Measurements from ENCODE around the gene WNK1.
A peak's percentile ranks its signal among the peaks of the same experiment; 100 is the strongest.
"Not testable (repeated sequence)": the region's sequence is repeated elsewhere in the genome, so short reads cannot be mapped to it uniquely, and the experiment has no call there.

The WNK1 gene

DNA sequence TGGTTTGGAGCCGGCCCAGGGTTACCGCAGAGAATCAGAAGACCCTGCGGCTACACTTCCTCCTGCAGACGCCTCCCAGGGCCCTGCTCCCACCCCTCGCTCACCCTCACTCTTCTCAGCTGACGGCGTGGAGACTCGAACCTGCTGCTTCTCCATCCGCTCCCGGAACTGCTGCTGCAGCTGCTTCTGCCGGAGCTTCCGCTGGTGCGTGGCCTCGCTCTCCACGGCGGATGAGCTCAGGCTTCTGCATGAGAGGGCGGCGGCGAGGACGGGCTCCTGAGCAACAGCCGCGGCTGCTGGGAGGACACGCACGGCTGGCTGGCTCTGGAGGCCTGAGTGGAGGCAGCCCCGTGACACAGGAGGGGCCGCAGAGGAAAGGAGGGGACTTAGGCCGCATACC, 163.9 kb downstream of the WNK1 start:
- DNase-seq: peak; percentile 40

DNA sequence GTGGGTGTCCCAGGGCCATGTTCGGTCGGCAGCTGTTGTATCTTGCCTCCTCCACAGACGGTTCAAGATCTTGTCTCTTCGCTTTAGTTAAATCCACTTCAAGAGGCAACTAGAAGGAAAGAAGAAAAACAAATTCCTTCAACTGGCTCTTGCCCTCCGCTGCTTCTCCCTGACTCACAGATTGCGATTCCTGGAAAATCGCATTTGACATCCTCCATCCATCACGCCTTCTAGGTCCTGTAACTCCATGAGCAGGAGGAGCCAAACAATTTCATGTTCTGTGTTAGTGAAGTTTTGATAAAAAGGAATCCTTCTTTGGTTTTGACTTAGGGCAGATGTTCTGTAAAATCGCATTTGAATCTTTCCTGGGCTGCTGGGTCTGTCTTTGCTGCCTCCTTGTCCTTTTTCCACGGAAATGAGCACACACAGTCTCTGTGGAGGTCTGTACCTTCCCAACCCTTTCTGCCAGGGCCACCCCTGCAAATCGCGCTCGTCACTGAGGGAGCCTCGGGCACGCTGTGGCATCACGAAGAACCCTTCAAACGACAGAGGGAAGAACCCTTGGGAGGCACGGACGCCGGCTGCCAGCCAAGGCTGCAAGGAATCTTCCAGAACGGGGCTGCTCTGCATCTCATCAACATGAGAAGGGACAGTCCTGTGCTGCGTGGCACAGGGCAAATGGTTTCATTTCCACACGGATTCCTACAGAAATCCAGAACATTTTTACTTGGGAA, 164.5 kb downstream of the WNK1 start:
- no peak for DNase-seq

DNA sequence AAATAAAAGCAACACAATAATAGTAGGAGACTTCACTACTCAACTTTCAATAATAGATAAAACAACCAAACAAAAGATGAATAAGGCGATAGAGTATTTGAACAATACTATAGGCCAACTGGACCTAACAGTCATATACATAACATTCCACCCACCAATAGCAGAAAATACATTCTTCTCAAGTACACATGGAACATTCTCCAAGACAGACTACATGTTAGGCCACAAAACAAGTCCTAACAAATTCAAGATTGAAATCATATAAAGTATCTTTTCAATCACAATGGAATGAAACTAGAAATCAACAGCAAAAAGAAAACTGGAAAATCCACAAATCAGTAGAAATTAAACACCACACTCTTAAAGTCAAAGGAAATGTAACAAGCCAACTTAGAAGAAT, 168.3 kb downstream of the WNK1 start:
- DNase-seq: no peak

DNA sequence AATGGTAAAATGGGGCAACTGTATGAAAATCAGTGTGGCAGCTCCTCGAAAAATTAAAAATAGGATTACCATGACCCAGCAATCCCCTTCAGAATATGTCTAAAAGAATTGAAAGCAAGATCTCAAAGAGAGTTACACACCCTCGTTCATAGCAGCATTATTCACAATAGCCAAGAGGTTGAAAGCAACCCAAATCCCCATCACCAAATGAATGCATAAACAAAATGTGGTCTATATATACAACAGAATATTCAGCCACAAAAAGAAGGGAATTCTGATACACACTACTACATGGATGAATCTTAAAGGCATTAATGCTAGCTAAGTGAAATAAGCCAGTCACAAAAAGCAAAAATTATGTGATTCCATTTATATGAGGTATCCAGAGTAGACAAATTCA, 169.9 kb downstream of the WNK1 start:
- no peak for DNase-seq

DNA sequence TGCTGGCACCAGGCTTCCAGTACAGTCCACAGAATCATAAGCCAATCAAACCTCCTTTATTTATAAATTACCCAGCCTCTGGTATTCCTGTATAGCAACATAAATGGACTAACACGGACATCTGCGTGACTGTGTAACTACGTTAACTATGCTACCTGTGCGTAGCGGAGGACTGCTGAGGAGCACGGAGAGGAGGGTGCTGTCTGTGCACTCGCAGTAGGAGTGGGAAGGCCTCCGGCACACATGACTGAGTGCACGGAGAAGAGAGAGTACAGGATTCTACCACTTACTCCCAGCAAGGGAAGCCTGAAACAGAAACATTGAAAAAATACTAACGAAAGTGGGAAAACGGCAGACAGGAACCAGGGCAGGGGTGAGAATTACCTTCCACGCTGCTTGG, 174.3 kb downstream of the WNK1 start:
- DNase-seq: no peak

- DNase-seq: no peak
Measured at GRCh38 chr12:931060-931459, 178.7 kb downstream of the WNK1 start.

DNA sequence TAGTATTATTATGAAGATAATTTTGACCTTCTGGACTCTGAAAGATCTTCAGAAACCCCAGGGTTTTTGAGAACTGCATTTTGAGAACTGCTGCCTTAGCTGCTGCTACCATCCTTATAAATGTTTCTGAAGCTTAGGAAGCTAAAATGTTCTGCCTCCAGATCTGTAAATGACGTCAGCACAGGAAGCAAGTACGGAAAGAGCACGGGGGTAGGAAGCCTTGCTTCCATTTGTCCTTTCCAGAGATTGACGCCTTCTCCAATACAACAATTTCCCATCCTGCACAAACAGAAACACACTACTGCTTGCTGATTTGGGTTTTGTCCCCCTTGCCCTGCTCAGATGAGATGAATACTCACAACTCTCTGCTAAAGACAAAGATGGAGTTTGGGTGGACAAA, 179.2 kb downstream of the WNK1 start:
- DNase-seq: no peak

DNA sequence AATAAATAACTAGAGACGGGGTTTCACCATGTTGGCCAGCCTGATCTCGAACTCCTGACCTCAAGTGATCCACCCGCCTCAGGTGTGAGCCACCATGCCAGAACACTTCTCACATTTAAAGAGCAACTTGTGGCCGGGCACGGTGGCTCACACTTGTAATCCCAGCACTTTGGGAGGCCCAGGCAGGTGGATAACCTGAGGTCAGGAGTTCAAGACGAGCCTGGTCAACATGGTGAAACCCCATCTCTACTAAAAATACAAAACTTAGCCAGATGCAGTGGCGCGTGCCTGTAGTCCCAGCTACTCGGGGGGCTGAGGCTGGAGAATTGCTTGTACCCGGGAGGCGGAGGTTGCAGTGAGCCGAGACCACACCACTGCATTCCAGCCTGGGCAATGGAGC, 183.5 kb downstream of the WNK1 start:
- DNase-seq: not testable (repeated sequence)

DNA sequence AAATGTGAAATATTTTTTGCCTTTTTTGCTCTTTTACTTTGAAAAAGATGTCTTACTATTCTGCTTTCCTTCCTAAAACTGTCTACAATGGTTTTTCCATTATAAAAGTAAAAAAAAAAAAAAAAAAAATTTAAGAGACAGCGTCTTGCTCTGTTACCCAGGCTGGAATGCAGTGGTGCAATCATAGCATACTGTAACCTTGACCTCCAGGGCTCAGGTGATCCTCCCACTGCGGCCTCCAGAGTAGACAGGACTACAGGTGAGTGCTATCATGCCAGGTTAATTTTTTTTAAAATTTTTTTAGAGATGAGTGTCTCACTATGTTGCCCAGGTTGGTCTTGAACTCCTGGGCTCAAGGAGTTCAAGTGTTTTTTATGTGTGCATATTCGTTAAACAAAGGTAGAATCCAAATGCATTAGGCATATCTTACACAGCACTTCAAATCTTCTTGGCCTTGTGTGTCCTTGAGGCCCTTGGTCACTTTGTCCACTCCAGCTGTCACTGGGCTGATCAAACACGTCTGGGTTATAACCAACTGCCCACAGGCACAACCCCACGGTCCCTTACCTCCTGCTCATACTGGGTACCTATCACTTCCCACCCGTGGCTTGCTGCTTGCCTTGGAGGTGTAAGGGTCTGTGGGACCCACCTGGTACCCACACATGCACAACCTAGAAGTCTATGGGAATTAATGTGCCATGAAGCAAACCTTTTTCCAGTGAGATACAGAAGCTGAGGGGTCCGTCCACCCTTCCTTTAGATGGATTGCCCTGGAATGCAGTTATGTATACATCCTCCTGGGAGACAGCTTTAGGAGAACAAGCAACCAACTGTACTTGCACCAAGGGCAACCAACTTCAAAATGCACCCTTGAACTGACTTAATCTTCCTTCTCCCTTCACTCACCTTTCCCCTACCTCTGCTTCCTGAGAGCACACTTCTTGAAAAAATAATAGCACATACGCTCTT, 184.3 kb downstream of the WNK1 start:
- no peak for DNase-seq

DNA sequence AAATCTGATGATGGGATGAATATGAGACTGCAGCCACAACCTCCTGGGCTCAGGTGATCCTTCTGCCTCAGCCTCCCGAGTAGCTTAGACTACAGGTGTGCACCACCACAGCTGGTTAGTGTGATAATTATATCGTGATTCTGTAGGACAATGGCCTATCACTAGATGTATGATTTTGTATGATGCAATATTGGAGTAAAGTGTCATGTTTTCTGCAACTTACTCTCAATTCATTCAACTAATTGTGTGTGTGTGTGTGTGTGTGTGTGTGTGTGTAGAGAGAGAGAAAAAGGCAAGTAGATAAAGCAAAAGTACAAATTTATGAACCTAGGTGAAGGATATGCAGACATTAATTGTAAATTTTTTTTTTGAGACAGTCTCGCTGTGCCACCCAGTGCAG, 186.4 kb downstream of the WNK1 start:
- no peak for DNase-seq

DNA sequence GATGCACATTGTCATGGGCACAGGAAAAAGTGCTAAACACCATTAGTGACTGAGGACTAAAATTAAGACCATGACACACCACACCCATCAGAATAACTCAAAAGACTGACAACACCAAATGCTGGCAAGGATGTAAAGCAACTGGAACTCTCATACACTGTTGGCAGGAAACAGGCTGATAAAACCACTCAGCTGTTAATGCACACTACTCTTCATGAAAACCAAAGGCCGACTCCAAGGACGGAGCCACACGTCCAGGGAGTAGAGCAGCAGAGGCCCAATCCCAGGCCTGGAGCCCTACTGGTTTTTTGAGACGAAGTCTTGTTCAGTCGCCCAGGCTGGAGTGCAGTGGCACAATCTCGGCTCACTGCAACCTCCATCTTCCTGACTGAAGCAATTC, 190.7 kb downstream of the WNK1 start:
- DNase-seq: no peak

DNA sequence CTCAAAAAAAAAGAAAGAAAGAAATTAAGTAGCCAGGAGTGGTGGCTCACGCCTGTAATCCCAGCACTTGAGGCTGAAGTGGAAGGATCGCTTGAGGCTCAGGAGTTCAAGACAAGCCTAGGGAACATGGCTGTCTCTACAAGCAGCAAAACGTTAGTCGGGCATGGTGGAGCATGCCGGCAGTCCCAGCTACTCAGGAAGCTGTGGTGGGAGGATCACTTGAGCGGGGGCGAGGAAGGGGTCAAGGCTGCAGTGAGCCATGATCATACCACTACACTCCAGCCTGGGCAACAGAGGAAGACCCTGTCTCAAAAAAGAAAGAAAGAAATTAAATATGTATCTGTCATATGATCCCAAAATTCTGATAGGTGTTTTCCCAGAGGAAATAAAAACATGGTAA, 191.8 kb downstream of the WNK1 start:
- DNase-seq: no peak

DNA sequence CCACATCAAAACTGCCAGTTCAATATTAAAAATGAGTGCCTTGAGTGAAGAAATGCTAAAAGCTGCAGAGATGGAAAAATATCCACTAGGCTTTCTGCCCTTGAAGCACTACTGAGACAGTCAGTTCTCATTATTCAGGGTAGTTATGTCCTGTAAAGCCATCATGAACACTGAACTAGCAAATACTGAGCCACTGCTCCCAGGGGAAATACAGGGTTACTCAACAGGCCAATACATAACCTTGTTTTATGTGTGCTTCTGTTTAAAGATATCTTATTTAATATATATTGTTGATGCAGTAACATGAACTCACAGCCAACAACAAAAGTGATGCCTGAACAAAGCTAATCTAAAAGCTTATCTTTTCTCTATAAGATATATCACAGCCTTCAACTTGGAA, 193.8 kb downstream of the WNK1 start:
- no peak for DNase-seq

DNA sequence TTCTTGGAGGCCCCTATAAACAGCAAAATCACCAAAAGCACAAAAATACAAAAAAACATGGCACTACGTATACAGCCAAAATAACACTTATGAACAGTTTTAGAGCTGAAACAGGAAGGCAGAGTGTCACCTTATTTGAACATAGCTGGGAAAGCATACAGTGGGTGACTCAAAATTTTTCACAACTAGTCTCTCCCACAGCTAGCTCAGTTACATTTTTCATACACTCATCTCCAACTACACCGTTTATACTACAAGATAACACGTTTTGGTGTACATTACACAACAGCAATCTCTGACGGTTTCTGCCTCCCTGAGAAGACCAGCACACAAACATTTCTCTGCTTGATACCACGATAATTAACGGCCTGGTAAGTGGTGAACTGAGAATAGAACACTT, 194.3 kb downstream of the WNK1 start:
- DNase-seq: no peak

DNA sequence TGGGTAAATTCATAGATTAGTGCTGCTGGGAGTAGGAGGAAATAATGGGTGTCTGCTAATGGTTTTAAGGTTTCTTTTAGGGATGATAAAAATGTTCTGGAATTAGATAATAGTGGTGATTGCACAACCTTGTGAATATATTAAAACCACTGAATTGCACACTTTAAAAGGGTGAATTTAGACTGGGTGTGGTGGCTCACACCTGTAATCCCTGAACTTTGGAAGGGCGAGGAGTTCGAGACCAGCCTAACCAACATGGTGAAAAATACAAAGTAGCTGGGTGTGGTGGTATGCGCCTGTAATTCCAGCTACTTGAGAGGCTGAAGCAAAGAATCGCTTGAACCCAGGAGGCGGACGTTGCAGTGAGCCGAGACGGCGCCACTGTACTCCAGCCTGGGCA, 195.9 kb downstream of the WNK1 start:
- no peak for DNase-seq

- DNase-seq: peak; percentile 98
Measured at GRCh38 chr12:949453-950191, 197.2 kb downstream of the WNK1 start, which contains the start of gene RAD52. Gene RAD52 (minus strand): TSS chr12:949694. CDS start chr12:933058, 16,636 bp downstream.

- DNase-seq: no peak
Measured at GRCh38 chr12:951176-951575, 198.8 kb downstream of the WNK1 start.

GRCh38 chr12:953776-954175, 201.4 kb downstream of the WNK1 start:
- no peak for DNase-seq

GRCh38 chr12:954741-955140, 202.4 kb downstream of the WNK1 start:
- DNase-seq: no peak

- DNase-seq: no peak
Measured at GRCh38 chr12:955939-956338, 203.6 kb downstream of the WNK1 start.

GRCh38 chr12:958588-959123, 206.3 kb downstream of the WNK1 start:
- no peak for DNase-seq
